K562 (cell line): ENCODE results near the gene PPM1F. TPM values are rescaled to one million over a fixed set of nuclear protein-coding genes. Genes with fewer than 3 reads are reported as not detected.

Experiments used
- ATAC-seq: fragments of 200-7000 bp; cut with Tn5 transposase; 3 replicates; pipeline ENCODE4 v1.9.1; 2020; ENCODE audit warnings: moderate library complexity
- BruUV-seq: library from RNA; stranded (reverse); fragments of 400-500 nt; replicated peaks from 2 replicates; lab custom pipeline; 2021; lab: Mats Ljungman, UMichigan
- CTCF ChIA-PET: fragments of 300-600 bp; formaldehyde crosslinking; extraction: SDS; loops from one replicate; lab custom pipeline; 2021; ENCODE audit warnings: low intra/inter-chr PET ratio; lab: Yijun Ruan, JAX
- POLR2A ChIA-PET: fragments of 300-600, 350-650 bp; sonication (Branson Sonifier 250); formaldehyde crosslinking; extraction: SDS; loops from one replicate; lab custom pipeline; 2021; ENCODE audit warnings: antibody characterized with exemption, inconsistent platforms; lab: Yijun Ruan, JAX
- DNase-seq, 4 experiments: peaks; one replicate each; pipeline versions ENCODE4 v3.0.0 to v3.0.0-alpha.2; 2011 to 2018; ENCODE audit warnings: low spot score in 3 of 4, mixed read lengths in 3 of 4; ENCODE audit errors: extremely low read depth in 1 of 4
- FAIRE-seq: peaks from 2 replicates; lab custom pipeline; 2011; peaks lifted over from hg19 to GRCh38; lab: Jason Lieb, UNC
- H2AFZ ChIP-seq: 2 replicates; pipeline ENCODE4 v1.6.0; 2011; ENCODE audit warnings: low read depth, low read length, control low read depth, inconsistent platforms
- H3K27ac ChIP-seq: fragments of 200-600 bp; 3 replicates; pipeline ENCODE4 v1.8.0; 2011; ENCODE audit warnings: low read depth, mild to moderate bottlenecking, control low read depth, inconsistent platforms, low read length, moderate library complexity, mixed read lengths; ENCODE audit errors: extremely low read depth
- H3K27me3 ChIP-seq, 2 experiments: fragments of 300-600 bp in 1 of 2; 2 replicates in 1 of 2; 3 replicates in 1 of 2; pipeline versions ENCODE4 v1.6.0 to v1.8.0; 2011; ENCODE audit warnings: inconsistent platforms in 2 of 2, low read length in 2 of 2, mild to moderate bottlenecking in 1 of 2, mixed read lengths in 1 of 2, moderate library complexity in 1 of 2; ENCODE audit not compliant: control insufficient read depth in 2 of 2, insufficient read depth in 2 of 2
- H3K36me3 ChIP-seq: fragments of 300-600 bp; 3 replicates; pipeline ENCODE4 v1.8.0; 2011; ENCODE audit warnings: mild to moderate bottlenecking, low read length, inconsistent platforms; ENCODE audit not compliant: control insufficient read depth, insufficient read depth
- H3K4me1 ChIP-seq, 2 experiments: fragments of 200-600 bp in 1 of 2; replicated peaks in 1 of 2; 2 replicates in 1 of 2; 3 replicates in 1 of 2; pipeline versions ENCODE4 v1.5.1 to v1.8.0; 2011; ENCODE audit warnings: inconsistent platforms in 2 of 2, low read length in 2 of 2, mild to moderate bottlenecking in 1 of 2, mixed read lengths in 1 of 2, moderate library complexity in 1 of 2; ENCODE audit not compliant: control insufficient read depth in 2 of 2, insufficient read depth in 2 of 2
- H3K4me2 ChIP-seq: 2 replicates; pipeline ENCODE4 v1.6.1; 2011; ENCODE audit warnings: low read length, control low read depth, inconsistent platforms, mixed read lengths; ENCODE audit not compliant: insufficient read depth
- H3K4me3 ChIP-seq: fragments of 200-600 bp; sonication (generic), shearing (Covaris generic); 2 replicates; pipeline ENCODE4 v1.5.1; 2016; ENCODE audit warnings: control low read depth, inconsistent platforms
- H3K79me2 ChIP-seq: fragments of 200-600 bp; 3 replicates; pipeline ENCODE4 v1.8.0; 2011; ENCODE audit warnings: low read length, inconsistent platforms; ENCODE audit not compliant: control insufficient read depth, insufficient read depth
- H3K9ac ChIP-seq, 2 experiments: 2 replicates each; pipeline versions ENCODE4 v1.6.0 to v1.6.1; 2011; ENCODE audit warnings: low read depth in 2 of 2, low read length in 2 of 2, control low read depth in 1 of 2, inconsistent platforms in 1 of 2, mild to moderate bottlenecking in 1 of 2, mixed read lengths in 1 of 2; ENCODE audit not compliant: insufficient read depth in 1 of 2
- H3K9me1 ChIP-seq: one replicate; pipeline ENCODE4 v1.6.0; 2011; ENCODE audit warnings: inconsistent platforms, mild to moderate bottlenecking, low read length, moderate library complexity; ENCODE audit not compliant: control insufficient read depth, insufficient read depth
- H3K9me3 ChIP-seq: replicated peaks from 2 replicates; pipeline ENCODE4 v1.5.1; 2011; ENCODE audit warnings: low read depth, low read length, inconsistent platforms; ENCODE audit not compliant: control insufficient read depth, insufficient read depth
- H4K20me1 ChIP-seq: replicated peaks from 2 replicates; pipeline ENCODE4 v1.6.1; 2011; ENCODE audit warnings: low read length, inconsistent platforms, mixed read lengths; ENCODE audit not compliant: control insufficient read depth, insufficient read depth
- CAMTA2 ChIP-seq: fragments of 250-450 bp; sonication (Bioruptor Pico); conservative IDR thresholded peaks from 2 replicates; pipeline ENCODE4 v1.5.1; 2022
- CXXC5 ChIP-seq: fragments of 250-450 bp; sonication (Bioruptor Pico); IDR thresholded peaks from 2 replicates; pipeline ENCODE4 v1.8.0; 2022; ENCODE audit warnings: inconsistent platforms, mild to moderate bottlenecking, moderate library complexity
- DDX20 ChIP-seq: fragments of 450-650 bp; IDR thresholded peaks from 2 replicates; pipeline ENCODE4 v1.6.1; 2016; ENCODE audit warnings: missing genetic modification characterization, low read depth, mild to moderate bottlenecking, missing compliant biosample characterization, moderate library complexity
- DIDO1 ChIP-seq: fragments of 450-650 bp; IDR thresholded peaks from 2 replicates; pipeline ENCODE4 v1.6.1; 2016; ENCODE audit warnings: low read depth, missing biosample characterization, missing genetic modification characterization
- EHMT2 ChIP-seq: fragments of 450-650 bp; IDR thresholded peaks from 2 replicates; pipeline ENCODE4 v1.6.1; 2018; ENCODE audit warnings: antibody characterized with exemption
- ELF1 ChIP-seq: fragments of 200-800 bp; sonication (Bioruptor generic); IDR thresholded peaks from 2 replicates; pipeline ENCODE4 v1.6.1; 2016; ENCODE audit warnings: missing genetic modification characterization, missing compliant biosample characterization
- EP300 ChIP-seq: IDR thresholded peaks from 2 replicates; pipeline ENCODE4 v1.6.1; 2012; ENCODE audit warnings: low read length, improper control_type of control experiment
- L3MBTL2 ChIP-seq: fragments of 450-650 bp; IDR thresholded peaks from 2 replicates; pipeline ENCODE4 v1.6.1; 2016; ENCODE audit warnings: mild to moderate bottlenecking, moderate library complexity
- NCOA6 ChIP-seq: fragments of 450-650 bp; IDR thresholded peaks from 2 replicates; pipeline ENCODE4 v1.6.1; 2017; ENCODE audit warnings: mild to moderate bottlenecking
- NR2C2 ChIP-seq, 2 experiments: fragments of 200-800 bp in 1 of 2; sonication (Bioruptor generic) in 1 of 2; sonication (generic) in 1 of 2; formaldehyde crosslinking in 1 of 2; IDR thresholded peaks; 2 replicates each; pipeline versions ENCODE4 v1.6.1 to v1.8.0; 2016 to 2022; ENCODE audit warnings: mild to moderate bottlenecking in 1 of 2, missing compliant biosample characterization in 1 of 2, missing genetic modification characterization in 1 of 2, missing genetic modification reagents in 1 of 2
- PCBP2 ChIP-seq: fragments of 200-400 bp; formaldehyde crosslinking; IDR thresholded peaks from 2 replicates; pipeline ENCODE4 v1.6.1; 2018; ENCODE audit warnings: low read length, low read depth, mild to moderate bottlenecking, moderate library complexity; ENCODE audit not compliant: poor library complexity, severe bottlenecking
- POLR2G ChIP-seq: fragments of 200-400 bp; formaldehyde crosslinking; IDR thresholded peaks from 2 replicates; pipeline ENCODE4 v1.6.1; 2017; ENCODE audit warnings: low read depth, mild to moderate bottlenecking, antibody characterized with exemption, low read length, moderate library complexity
- RBM39 ChIP-seq: fragments of 200-400 bp; formaldehyde crosslinking; optimal IDR thresholded peaks from 2 replicates; pipeline ENCODE3; 2018; ENCODE audit warnings: low read depth, low read length
- SETDB1 ChIP-seq: IDR thresholded peaks from one replicate; pipeline ENCODE4 v1.6.1; 2012; ENCODE audit warnings: low read length, control low read depth, inconsistent platforms
- TSC22D4 ChIP-seq: fragments of 450-650 bp; IDR thresholded peaks from 2 replicates; pipeline ENCODE4 v1.6.1; 2016; ENCODE audit warnings: missing genetic modification characterization, missing biosample characterization, control low read depth
- ZBTB7A ChIP-seq: IDR thresholded peaks from 2 replicates; pipeline ENCODE4 v1.6.1; 2011; ENCODE audit warnings: low read depth, mild to moderate bottlenecking, low read length, moderate library complexity, borderline replicate concordance; ENCODE audit not compliant: control insufficient read depth
- ZNF764 ChIP-seq: fragments of 250-450 bp; sonication (Bioruptor Pico); IDR thresholded peaks from 2 replicates; pipeline ENCODE4 v1.4.0; 2020; ENCODE audit warnings: low read depth, mild to moderate bottlenecking, moderate library complexity
- WGBS: fragments of 100-300 bp; shearing (Covaris generic); methylation state at CpG from one replicate; pipeline ENCODE4 v1.1.6; 2016; ENCODE audit warnings: low coverage, mixed read lengths; ENCODE audit not compliant: insufficient coverage; ENCODE audit errors: missing lambda C conversion rate; 5-methylcytosine and 5-hydroxymethylcytosine counted together
- in situ Hi-C: fragments of 300-500 bp; cut with MboI; formaldehyde crosslinking; loops from 4 replicates; pipeline ENCODE4 v1.15.0; 2018; ENCODE audit warnings: inconsistent platforms, mixed read lengths
- intact Hi-C: fragments of 100-400 bp; cut with micrococcal nuclease; formaldehyde crosslinking; loops from 2 replicates; pipeline ENCODE4 v1.14.2; 2022
- polyA plus RNA-seq, 8 experiments: library from polyadenylated mRNA; depleted of rRNA in 4 of 8; stranded (reverse) in 5 of 8; unstranded in 3 of 8; fragments of >200 nt; fragmentation: Nextera tagmentation in 2 of 8; fragmentation: Illumina TruSeq in 1 of 8; extraction: Ambion mirVana in 2 of 8; extraction: Trizol in 1 of 8; gene quantifications; 2 replicates each; pipeline versions ENCODE4 v1.2.1 to v1.2.3, GENCODE V29; 2011 to 2014; ENCODE audit warnings: inconsistent platforms in 1 of 8, missing spikeins in 1 of 8
- total RNA-seq, 7 experiments: library from RNA; depleted of rRNA in 6 of 7; stranded (reverse); fragments of >200 nt in 6 of 7; fragmentation: Illumina TruSeq in 2 of 7; extraction: Trizol in 2 of 7; gene quantifications; 2 replicates each; pipeline versions ENCODE4 v1.2.1 to v1.2.3, GENCODE V29; 2011 to 2021; ENCODE audit warnings: low replicate concordance in 1 of 7
- TF ChIP-seq, protein P1 (sequence below), 2 experiments: IDR thresholded peaks in 1 of 2; conservative IDR thresholded peaks in 1 of 2; 2 replicates each; pipeline ENCODE4 v1.6.1; 2016; ENCODE audit warnings: low read depth in 2 of 2, mild to moderate bottlenecking in 1 of 2, missing compliant biosample characterization in 1 of 2, missing genetic modification characterization in 1 of 2, moderate library complexity in 1 of 2
- TF ChIP-seq, protein P2 (sequence below): sonication (generic); formaldehyde crosslinking; IDR thresholded peaks from 2 replicates; pipeline ENCODE4 v1.8.1; 2023; ENCODE audit warnings: mild to moderate bottlenecking, missing genetic modification reagents

Gene PPM1F
- total and polyA plus RNA-seq, 9 of the 15 experiments (the other 6 are each of a cell fraction or from before 2014, with no cell fraction given): 2.1 to 159 (median 64.0) TPM

DNA sequence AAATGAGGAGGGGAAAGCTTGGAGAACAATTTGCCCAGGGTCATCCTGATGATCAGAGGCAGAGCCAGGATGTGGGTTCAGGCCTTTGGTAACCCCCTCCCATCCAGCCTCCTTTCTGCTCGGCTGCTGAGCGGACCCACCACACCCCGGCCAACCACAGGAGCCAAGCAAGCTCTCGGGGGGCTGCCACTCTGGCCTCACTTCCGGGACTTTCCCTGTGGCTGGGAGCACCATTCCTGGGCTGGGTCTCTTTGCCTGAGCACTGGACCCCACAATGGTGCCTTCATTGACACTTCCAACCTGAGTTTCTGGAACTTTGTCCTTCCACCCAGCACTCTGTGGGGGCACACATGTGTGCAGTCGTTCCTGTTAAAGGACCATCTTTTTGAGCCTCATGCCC is 20.2 kb upstream of the PPM1F start:
- Histone ChIP-seq H3K9me1 (peaks cover 14% of the 10 kb centered on the region), H2AFZ (no peak overlapping the region), H3K4me3 (no peak overlapping the region), H3K4me1 (peaks cover 0 to 19% of the 10 kb centered on the region in 2 experiments; a peak in 1 of 5 replicates), H4K20me1 (peaks cover 56% of the 10 kb centered on the region), H3K27ac (no peak overlapping the region), H3K9me3 (no peaks in the 10 kb centered on the region), H3K79me2 (peaks cover 12% of the 10 kb centered on the region; the same call in 2 of the 3 replicates), H3K9ac (peak overlapping the region in 1 of 2 experiments; percentile 3; a peak in 2 of 4 replicates), H3K36me3 (peaks cover 93% of the 10 kb centered on the region), H3K27me3 (no peaks in the 10 kb centered on the region), H3K4me2 (no peak overlapping the region)
- in situ Hi-C loops: no loop called here
- CTCF ChIA-PET: interaction anchor here (0.6 to 2.1 kb wide), 8 partner anchors 88 to 606 kb away, joined by 3 to 12 read pairs (median 4); no protein-coding TSS in a partner anchor
- 55% methylated on average over 6 of the region's 6 CpGs for WGBS
- intact Hi-C loops: no loop called here
- no TSS peak for BruUV-seq
- no peak for FAIRE-seq
- ATAC-seq: peak; percentile 6
- DNase-seq: no peak
- POLR2A ChIA-PET: interaction anchor here (0.6 to 15.7 kb wide), 12 partner anchors 12 to 1123 kb away, joined by 3 to 382 read pairs (median 3); partner anchors contain the start of genes GNAZ, PPM1F and TOP3B
- TF ChIP-seq NCOA6 (no peak), ZBTB7A (no peak), DDX20 (tag) (no peak), RBM39 (no peak), PCBP2 (no peak), EHMT2 (no peak), POLR2G (no peak), NR2C2 (CRISPR knock-in tag; IDR thresholded peaks at IDR 0.05) (no peak), NR2C2 (tag; IDR thresholded peaks at IDR 0.05) (no peak), EP300 (no peak), CAMTA2 (CRISPR knock-in tag) (no peak), ELF1 (tag) (no peak), L3MBTL2 (no peak), ZNF764 (CRISPR knock-in tag) (0 out of 2 replicates have a peak, but pooled peaks have one; percentile 39), CXXC5 (CRISPR knock-in tag) (no peak), TSC22D4 (tag) (peak; percentile 43; the same call in 1 of the 2 replicates), DIDO1 (no peak), SETDB1 (peak; percentile 79)
- TF ChIP-seq, protein P1, sequence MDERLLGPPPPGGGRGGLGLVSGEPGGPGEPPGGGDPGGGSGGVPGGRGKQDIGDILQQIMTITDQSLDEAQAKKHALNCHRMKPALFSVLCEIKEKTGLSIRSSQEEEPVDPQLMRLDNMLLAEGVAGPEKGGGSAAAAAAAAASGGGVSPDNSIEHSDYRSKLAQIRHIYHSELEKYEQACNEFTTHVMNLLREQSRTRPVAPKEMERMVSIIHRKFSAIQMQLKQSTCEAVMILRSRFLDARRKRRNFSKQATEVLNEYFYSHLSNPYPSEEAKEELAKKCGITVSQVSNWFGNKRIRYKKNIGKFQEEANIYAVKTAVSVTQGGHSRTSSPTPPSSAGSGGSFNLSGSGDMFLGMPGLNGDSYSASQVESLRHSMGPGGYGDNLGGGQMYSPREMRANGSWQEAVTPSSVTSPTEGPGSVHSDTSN (CRISPR knock-in tag; IDR thresholded peaks at IDR 0.05; ENCODE audit: low read depth): no peak
- TF ChIP-seq, protein P1 (tag; conservative IDR thresholded peaks at IDR 0.05; ENCODE audit: low read depth): no peak
- TF ChIP-seq, protein P2, sequence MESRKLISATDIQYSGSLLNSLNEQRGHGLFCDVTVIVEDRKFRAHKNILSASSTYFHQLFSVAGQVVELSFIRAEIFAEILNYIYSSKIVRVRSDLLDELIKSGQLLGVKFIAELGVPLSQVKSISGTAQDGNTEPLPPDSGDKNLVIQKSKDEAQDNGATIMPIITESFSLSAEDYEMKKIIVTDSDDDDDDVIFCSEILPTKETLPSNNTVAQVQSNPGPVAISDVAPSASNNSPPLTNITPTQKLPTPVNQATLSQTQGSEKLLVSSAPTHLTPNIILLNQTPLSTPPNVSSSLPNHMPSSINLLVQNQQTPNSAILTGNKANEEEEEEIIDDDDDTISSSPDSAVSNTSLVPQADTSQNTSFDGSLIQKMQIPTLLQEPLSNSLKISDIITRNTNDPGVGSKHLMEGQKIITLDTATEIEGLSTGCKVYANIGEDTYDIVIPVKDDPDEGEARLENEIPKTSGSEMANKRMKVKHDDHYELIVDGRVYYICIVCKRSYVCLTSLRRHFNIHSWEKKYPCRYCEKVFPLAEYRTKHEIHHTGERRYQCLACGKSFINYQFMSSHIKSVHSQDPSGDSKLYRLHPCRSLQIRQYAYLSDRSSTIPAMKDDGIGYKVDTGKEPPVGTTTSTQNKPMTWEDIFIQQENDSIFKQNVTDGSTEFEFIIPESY: no peak
